HUES6 (cell line): Measurements from ENCODE around the gene CCDC77.
"Not testable (repeated sequence)": the region's sequence is repeated elsewhere in the genome, so short reads cannot be mapped to it uniquely, and the experiment has no call there.

ENCODE experiments used
- H3K27ac ChIP-seq: 2 replicates; pipeline ENCODE4 v1.7.0; 2013; ENCODE audit warnings: low read depth, mild to moderate bottlenecking, low read length, inconsistent platforms
- H3K27me3 ChIP-seq: 2 replicates; pipeline ENCODE4 v1.6.1; 2013; ENCODE audit warnings: low read length; ENCODE audit not compliant: control insufficient read depth, insufficient read depth
- H3K36me3 ChIP-seq: 2 replicates; pipeline ENCODE4 v1.6.1; 2013; ENCODE audit warnings: low read length; ENCODE audit not compliant: control insufficient read depth, insufficient read depth
- H3K4me1 ChIP-seq: 2 replicates; pipeline ENCODE4 v1.6.1; 2013; ENCODE audit warnings: low read length; ENCODE audit not compliant: control insufficient read depth, insufficient read depth
- H3K4me3 ChIP-seq: 2 replicates; pipeline ENCODE4 v1.5.1; 2013; ENCODE audit warnings: low read depth, low read length
- H3K9ac ChIP-seq: one replicate; pipeline ENCODE4 v1.6.1; 2013; ENCODE audit warnings: mild to moderate bottlenecking, low read length
- H3K9me3 ChIP-seq: 2 replicates; pipeline ENCODE4 v1.6.1; 2013; ENCODE audit warnings: low read depth, low read length; ENCODE audit not compliant: control insufficient read depth, insufficient read depth

Gene CCDC77

DNA sequence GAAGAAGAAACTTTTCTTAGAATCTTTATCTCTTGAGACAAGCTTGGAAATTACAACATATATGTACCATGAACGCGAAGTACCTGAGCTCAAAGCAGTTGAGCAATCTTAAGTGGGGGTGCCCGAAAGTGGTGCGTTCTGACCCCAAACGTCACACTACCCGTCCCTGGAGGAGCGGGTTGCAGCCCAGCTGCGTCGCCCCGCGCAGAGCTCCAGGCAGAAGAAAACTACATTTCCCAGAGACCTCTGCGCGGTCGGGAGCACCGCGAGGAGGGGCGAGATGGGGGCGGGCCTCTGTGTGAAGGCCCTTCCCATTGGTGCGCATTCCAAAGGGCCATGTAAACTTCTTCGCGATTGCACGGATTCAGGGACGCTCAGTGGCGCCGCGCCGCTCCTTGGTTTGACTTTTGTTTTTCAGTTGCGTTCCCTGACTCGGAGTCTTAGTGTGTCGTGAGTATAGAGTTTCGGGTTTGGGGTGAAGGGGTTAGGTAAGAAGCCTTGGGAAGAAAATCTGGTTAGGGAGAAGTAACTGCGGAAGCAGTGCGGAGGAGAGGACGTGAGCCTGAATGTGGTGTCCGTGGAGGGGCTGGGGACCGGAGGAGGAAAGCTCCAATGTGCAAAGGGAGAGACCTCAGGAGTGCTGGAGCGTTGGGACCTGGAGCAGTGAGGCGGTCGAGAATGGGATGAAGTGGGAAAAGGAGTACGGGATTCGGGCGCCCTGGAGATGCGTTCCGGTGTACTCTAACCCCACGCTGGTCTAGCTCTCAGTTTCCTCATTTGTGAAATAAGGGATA is at the start of gene CCDC77:
CCDC77 (plus strand) TSS at position 410 of the 794 bp plus-strand sequence. CDS start 7,740 bp downstream, outside the sequence.
- H3K4me3 ChIP-seq = peak within 1 kb of the TSS; percentile 84
- no peaks in the 10 kb centered on the region for H3K9me3 ChIP-seq
- H3K9ac ChIP-seq = peak within 1 kb of the TSS; percentile 79
- H3K4me1 ChIP-seq = peaks cover 8% of the 10 kb centered on the region; the same call in 1 of the 2 replicates
- H3K36me3 ChIP-seq = peaks cover 9% of the 10 kb centered on the region
- H3K27me3 ChIP-seq = no peaks in the 10 kb centered on the region
- no peak within 1 kb of the TSS for H3K27ac ChIP-seq

DNA sequence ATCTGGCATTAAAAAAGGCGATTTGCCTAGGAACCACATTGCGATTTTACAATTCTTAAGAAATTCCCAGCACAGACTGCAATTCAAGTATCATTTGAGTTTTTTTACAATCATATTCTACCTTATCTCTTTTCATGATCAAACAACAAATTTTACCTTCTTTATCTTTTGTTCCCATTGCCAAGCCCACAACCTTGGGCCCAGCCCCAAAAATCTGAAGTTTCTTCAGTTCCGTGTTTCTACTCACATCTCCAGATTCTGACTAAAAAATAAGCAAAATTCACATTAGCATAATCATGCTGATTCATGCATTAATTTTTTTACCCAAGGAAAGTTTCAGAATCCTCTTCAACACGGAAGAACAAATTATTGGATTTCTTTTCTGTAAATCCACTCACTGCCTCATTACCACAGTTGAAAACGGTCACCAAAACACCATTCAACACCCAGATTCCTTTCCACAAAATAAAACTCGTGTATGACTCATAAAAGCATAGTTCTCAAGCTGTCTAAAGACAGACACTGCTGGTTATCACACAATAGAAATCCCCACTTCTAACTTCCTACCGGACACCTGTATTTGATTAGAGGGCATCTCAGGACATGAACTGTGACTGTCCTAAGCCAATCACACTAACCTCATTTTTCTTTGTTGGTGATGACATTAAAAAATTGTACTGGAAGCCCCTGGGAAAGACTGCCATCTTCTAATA is 45.0 kb upstream of the CCDC77 start:
- no peaks in the 10 kb centered on the region for H3K4me1 ChIP-seq
- no peak overlapping the region for H3K4me3 ChIP-seq
- H3K36me3 ChIP-seq = peaks cover 79% of the 10 kb centered on the region
- peaks cover 7% of the 10 kb centered on the region for H3K9me3 ChIP-seq
- no peaks in the 10 kb centered on the region for H3K27me3 ChIP-seq
- no peak overlapping the region for H3K9ac ChIP-seq
- H3K27ac ChIP-seq = no peak overlapping the region

DNA sequence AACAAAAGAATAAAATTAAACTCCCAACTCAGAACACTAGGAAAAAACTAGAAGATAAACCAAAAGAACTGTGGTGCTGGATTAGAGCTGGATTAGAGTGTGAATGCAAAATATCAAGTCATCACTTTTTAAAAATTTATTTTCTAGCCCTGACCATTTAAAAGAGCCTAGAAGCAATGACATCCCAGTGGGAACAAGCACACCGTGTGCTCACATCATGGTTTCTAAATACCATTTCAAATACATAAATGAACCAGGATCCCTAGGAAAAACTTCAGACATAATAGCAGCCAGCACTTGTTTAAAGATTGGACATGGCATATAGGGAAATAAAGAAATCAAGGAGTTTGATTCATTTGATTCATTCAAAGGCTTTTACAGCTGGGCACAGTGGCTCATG is 42.4 kb upstream of the CCDC77 start:
- H3K9ac ChIP-seq = no peak overlapping the region
- H3K4me3 ChIP-seq = no peak overlapping the region
- H3K36me3 ChIP-seq = peaks cover 81% of the 10 kb centered on the region
- H3K27me3 ChIP-seq = no peaks in the 10 kb centered on the region
- H3K9me3 ChIP-seq = peaks cover 7% of the 10 kb centered on the region
- H3K27ac ChIP-seq = no peak overlapping the region
- H3K4me1 ChIP-seq = no peaks in the 10 kb centered on the region

DNA sequence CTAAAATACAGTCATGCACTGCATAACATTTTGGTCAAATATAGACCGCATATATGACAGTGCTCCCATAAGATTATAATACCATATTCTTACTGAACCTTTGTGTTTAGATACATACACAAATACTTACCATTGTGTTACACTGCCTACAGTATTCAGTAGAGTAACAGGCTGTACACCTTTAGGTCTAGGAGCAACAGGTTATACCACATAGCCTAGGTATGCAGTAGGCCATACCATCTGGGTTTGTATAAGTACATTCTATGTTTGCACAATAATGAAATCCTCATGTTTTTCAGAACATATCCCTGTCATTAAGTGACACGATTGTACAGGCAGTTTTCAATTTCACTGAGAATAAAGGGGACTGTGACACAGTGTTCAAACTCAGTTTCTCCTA is 34.6 kb upstream of the CCDC77 start:
- Histone ChIP-seq H3K27ac (no peak overlapping the region), H3K36me3 (peaks cover 65% of the 10 kb centered on the region), H3K9me3 (peaks cover 18% of the 10 kb centered on the region), H3K27me3 (no peaks in the 10 kb centered on the region), H3K9ac (no peak overlapping the region), H3K4me1 (no peaks in the 10 kb centered on the region), H3K4me3 (no peak overlapping the region)

DNA sequence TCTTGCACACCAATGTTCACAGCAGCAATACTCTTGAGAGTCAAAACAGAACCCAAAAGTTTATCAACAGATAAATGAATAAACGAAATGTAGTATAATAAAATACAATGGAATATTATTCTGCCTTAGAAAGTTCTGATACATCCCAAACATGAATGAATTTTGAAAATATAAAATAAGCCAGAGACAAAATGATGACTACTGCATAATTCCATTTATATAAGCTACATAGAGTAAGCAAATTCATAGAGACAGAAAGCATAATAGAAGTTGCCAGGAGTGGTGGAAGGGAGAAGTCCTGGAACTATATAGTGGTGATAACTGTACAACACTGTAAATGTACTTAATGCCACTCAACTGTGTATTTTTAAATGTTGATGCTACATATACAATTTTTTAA is 33.5 kb upstream of the CCDC77 start:
- Histone ChIP-seq H3K27me3 (no peaks in the 10 kb centered on the region), H3K27ac (no peak overlapping the region), H3K9ac (no peak overlapping the region), H3K4me3 (no peak overlapping the region), H3K4me1 (no peaks in the 10 kb centered on the region), H3K36me3 (peaks cover 54% of the 10 kb centered on the region), H3K9me3 (peaks cover 18% of the 10 kb centered on the region)

DNA sequence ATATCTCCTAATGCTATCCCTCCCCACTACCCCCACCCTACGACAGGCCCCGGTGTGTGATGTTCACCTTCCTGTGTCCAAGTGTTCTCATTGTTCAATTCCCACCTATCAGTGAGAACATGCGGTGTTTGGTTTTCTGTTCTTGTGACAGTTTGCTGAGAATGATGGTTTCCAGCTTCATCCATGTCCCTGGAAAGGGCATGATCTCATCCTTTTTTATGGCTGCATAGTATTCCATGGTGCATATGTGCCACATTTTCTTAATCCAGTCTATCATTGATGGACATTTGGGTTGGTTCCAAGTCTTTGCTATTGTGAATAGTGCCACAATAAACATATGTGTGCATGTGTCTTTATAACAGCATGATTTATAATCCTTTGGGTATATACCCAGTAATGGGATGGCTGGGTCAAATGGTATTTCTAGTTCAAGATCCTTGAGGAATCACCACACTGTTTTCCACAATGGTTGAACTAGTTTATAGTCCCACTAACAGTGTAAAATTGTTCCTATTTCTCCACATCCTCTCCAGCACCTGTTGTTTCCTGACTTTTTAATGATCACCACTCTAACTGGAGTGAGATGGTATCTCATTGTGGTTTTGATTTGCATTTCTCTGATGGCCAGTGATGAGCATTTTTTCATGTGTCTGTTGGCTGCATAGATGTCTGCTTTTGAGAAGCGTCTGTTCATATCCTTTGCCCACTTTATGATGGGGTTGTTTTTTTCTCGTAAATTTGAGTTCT is 30.5 kb upstream of the CCDC77 start:
- H3K9me3 ChIP-seq = peaks cover 10% of the 10 kb centered on the region; the same call in 1 of the 2 replicates
- not testable (repeated sequence) for H3K4me1 ChIP-seq, H3K4me3 ChIP-seq, H3K27ac ChIP-seq, H3K9ac ChIP-seq, H3K27me3 ChIP-seq
- H3K36me3 ChIP-seq = peaks cover 38% of the 10 kb centered on the region

DNA sequence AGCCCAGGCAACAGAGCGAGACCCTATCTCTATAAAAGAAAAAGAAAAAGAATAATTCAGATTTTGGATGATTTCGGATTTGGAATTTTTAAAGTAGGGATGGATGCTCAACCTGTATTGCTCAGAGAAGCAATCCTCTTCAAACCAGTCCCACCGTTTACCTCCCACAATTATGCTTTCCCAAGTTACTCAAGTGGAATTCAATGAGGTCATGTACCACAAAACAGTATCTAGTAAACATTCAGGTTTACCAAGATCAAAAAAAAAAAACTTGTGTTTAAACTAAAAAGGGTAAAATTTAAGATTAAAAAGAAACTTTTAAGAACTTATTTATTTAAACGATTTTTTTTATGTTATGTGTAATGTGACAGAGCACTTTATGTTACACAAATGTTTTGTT is 14.8 kb upstream of the CCDC77 start:
- Histone ChIP-seq H3K4me3 (peak overlapping the region; percentile 15; the same call in 1 of the 2 replicates), H3K4me1 (peaks cover 5% of the 10 kb centered on the region), H3K27me3 (no peaks in the 10 kb centered on the region), H3K36me3 (peaks cover 33% of the 10 kb centered on the region), H3K9ac (no peak overlapping the region), H3K27ac (no peak overlapping the region), H3K9me3 (no peaks in the 10 kb centered on the region)

DNA sequence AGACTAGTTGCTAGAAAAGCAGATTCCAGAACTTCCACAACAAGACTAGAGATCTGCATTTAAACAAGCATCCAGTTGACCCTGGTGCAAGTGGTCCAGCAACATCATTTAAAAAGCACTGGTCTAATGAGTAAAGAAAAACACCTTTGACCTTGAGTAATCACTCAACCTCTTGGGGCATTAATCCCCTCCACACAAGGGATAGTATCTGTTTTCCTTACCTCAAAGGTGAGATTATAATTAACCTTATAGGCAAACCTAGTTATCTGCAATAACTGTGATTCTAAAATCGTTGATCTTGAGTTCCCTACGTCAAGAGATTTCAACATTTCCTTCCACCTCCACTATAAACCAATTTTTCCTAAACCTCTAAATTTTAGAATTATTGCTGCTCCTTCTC is 13.4 kb upstream of the CCDC77 start:
- peak overlapping the region; percentile 78 for H3K4me3 ChIP-seq
- peak overlapping the region; percentile 80 for H3K9ac ChIP-seq
- peaks cover 5% of the 10 kb centered on the region for H3K4me1 ChIP-seq
- H3K36me3 ChIP-seq = peaks cover 20% of the 10 kb centered on the region
- H3K9me3 ChIP-seq = no peaks in the 10 kb centered on the region
- no peak overlapping the region for H3K27ac ChIP-seq
- H3K27me3 ChIP-seq = no peaks in the 10 kb centered on the region

DNA sequence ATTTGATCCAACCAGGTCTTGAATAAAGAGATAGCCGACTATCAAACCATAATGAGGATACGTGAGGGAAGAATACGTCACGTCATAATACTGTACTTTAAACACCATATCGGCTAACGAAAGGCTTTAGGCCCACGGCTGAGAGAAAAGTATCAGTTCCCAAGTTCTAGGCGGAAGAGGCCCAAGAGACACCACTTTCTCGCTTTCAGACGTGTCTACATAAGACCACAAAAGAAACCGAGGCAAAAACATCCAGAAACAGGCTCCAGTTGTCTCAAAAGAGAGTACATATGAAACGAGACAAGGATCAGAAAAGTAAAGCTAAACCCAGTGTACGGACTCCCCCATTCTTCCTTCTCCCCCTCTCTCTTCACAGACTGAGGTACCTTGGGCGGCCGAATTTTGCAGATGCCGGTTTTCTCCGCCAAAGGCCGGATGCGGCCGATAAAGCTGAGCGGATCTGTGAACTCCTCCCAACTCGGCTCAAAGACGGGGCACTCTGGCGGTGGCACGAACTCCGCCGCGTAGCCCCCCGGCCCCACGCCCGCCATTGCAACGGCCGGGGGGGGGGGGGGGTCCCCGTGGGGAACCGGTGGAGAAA is 12.8 kb upstream of the CCDC77 start:
- no peaks in the 10 kb centered on the region for H3K9me3 ChIP-seq
- peaks cover 14% of the 10 kb centered on the region for H3K36me3 ChIP-seq
- peaks cover 5% of the 10 kb centered on the region for H3K4me1 ChIP-seq
- H3K4me3 ChIP-seq = peak overlapping the region; percentile 78
- H3K27me3 ChIP-seq = no peaks in the 10 kb centered on the region
- H3K27ac ChIP-seq = peak overlapping the region; percentile 54; the same call in 1 of the 2 replicates
- H3K9ac ChIP-seq = peak overlapping the region; percentile 80

DNA sequence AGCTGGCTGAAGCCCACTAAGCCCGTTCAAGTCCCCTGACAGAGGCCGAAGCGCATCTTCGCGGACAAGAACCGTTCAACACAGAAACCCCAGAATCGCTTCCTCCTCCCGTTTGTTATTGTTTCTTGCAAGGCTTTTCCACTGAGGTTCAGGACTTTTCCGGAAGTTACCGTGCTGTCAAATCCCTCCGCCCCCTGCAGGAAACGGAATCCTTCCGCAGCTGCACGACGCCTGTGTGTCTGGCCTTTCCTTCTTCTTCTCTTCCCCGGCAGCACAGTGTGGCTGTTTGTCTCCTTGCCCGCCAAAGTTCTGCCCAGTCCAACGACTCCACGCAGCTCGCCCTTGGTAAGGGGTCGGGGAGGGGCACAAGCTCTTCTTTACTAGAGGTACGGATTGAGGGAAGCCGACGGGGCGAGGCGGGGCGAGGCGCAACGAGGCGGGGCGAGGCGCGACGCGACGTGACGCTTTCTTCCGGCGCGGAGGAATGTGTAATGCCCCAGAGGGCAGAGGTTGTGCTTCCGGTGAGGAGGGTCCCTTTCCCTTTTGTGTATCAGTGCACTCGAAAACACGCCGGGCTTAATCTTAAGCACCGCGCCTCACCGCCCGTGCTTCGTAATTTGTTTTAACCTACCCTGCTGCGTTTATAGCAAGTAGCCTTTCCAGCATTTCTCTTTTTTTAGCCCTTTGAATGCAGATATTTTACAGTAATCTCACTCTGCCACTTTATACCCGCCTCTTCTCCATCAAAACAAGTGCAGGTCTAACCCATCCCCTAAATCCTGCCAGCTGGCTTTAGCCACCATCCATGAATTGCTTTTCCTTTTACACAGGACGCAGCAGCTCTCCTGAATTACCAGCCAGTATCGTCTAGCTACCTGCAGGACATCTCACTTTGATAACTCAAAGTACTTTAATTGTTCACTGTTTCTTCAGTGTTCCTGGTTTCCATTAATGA is 12.0 kb upstream of the CCDC77 start, which contains the start of gene KDM5A:
KDM5A (minus strand) TSS at position 179 of the 955 bp plus-strand sequence. CDS start 229 bp downstream, outside the sequence.
- peak within 1 kb of the TSS; percentile 54 for H3K27ac ChIP-seq
- H3K27me3 ChIP-seq = no peaks in the 10 kb centered on the region
- H3K4me3 ChIP-seq = peak within 1 kb of the TSS; percentile 78
- H3K4me1 ChIP-seq = peaks cover 5% of the 10 kb centered on the region
- H3K36me3 ChIP-seq = peaks cover 6% of the 10 kb centered on the region
- peak within 1 kb of the TSS; percentile 82 for H3K9ac ChIP-seq
- H3K9me3 ChIP-seq = no peaks in the 10 kb centered on the region
